ENCODE measurements around the gene CREBRF. TPM values are rescaled to one million over a fixed set of nuclear protein-coding genes. Genes with fewer than 3 reads are reported as not detected.
A peak's percentile ranks its signal among the peaks of the same experiment; 100 is the strongest.

CREBRF gene
- total and polyA plus RNA-seq, 2 donors (not counting 3 experiments of a cell fraction or from before 2014, with no cell fraction given) = 2.7 to 8.8 TPM

- POLR2A ChIA-PET = no interaction called here
- intact Hi-C loops (cut with micrococcal nuclease) = no loop called here
- dilution Hi-C loops (cut with MboI; ENCODE audit: extremely low pct_ligation_motif_present, low sequenced_read_pairs) = no loop called here
- no TSS peak for BruUV-seq (replicated peaks)
- Histone ChIP-seq H3K9me1 (replicated peaks; ENCODE audit: control insufficient read depth, extremely low read depth, insufficient read depth, low read length) (no peaks in the 10 kb centered on the region), H3K4me2 (ENCODE audit: insufficient read depth, low read length) (no peak overlapping the region), H3K27ac (ENCODE audit: insufficient read depth, low read depth, low read length) (no peak overlapping the region), H3K79me2 (ENCODE audit: control insufficient read depth, insufficient read depth, low read length) (peaks cover 55% of the 10 kb centered on the region), H3K4me1 (ENCODE audit: control insufficient read depth, extremely low read depth, insufficient read depth, low read length) (peaks cover 10% of the 10 kb centered on the region), H3K27me3 (ENCODE audit: control insufficient read depth in 2 of 2, insufficient read depth in 2 of 2, low read length in 2 of 2) (no peaks in the 10 kb centered on the region), H4K20me1 (replicated peaks; ENCODE audit: control insufficient read depth, extremely low read depth, insufficient read depth, low read length) (no peaks in the 10 kb centered on the region), H3K4me3 (replicated peaks in 1 of 3; ENCODE audit: insufficient read depth in 1 of 3, low read depth in 1 of 3, low read length in 3 of 3) (no peak overlapping the region), H2AFZ (ENCODE audit: low read depth, low read length) (no peak overlapping the region), H3K9ac (replicated peaks; ENCODE audit: extremely low read depth, insufficient read depth, low read length) (no peak overlapping the region), H3K36me3 (ENCODE audit: control insufficient read depth in 2 of 2, extremely low read depth in 1 of 2, insufficient read depth in 2 of 2, low read length in 2 of 2) (no peaks in the 10 kb centered on the region), H3K9me3 (replicated peaks; ENCODE audit: control insufficient read depth, insufficient read depth, low read length) (no peaks in the 10 kb centered on the region)
- FAIRE-seq (no peak), DNase-seq (ENCODE audit: low read depth, low spot score) (peak; percentile 33)
- CTCF ChIA-PET = interaction anchor here (0.7 to 2.4 kb wide), 4 partner anchors 46 to 134 kb away, joined by 3 to 19 read pairs (median 10); no protein-coding TSS in a partner anchor
- TF ChIP-seq GATA2 (IDR thresholded peaks at IDR 0.05; ENCODE audit: insufficient read depth, insufficient read length, low read depth, low read length) = no peak
- no peak for TF ChIP-seq POLR2A (IDR thresholded peaks at IDR 0.05; ENCODE audit: low read depth, low read length)
- TF ChIP-seq MYC (IDR thresholded peaks at IDR 0.05; ENCODE audit: low read depth, low read length) = no peak
- no peak for TF ChIP-seq EZH2 (IDR thresholded peaks at IDR 0.05; ENCODE audit: borderline replicate concordance, low read depth, low read length, severe bottlenecking)
- TF ChIP-seq JUN (IDR thresholded peaks at IDR 0.05; ENCODE audit: borderline replicate concordance, insufficient read depth, insufficient read length, low read depth) = no peak
- TF ChIP-seq, protein P1, sequence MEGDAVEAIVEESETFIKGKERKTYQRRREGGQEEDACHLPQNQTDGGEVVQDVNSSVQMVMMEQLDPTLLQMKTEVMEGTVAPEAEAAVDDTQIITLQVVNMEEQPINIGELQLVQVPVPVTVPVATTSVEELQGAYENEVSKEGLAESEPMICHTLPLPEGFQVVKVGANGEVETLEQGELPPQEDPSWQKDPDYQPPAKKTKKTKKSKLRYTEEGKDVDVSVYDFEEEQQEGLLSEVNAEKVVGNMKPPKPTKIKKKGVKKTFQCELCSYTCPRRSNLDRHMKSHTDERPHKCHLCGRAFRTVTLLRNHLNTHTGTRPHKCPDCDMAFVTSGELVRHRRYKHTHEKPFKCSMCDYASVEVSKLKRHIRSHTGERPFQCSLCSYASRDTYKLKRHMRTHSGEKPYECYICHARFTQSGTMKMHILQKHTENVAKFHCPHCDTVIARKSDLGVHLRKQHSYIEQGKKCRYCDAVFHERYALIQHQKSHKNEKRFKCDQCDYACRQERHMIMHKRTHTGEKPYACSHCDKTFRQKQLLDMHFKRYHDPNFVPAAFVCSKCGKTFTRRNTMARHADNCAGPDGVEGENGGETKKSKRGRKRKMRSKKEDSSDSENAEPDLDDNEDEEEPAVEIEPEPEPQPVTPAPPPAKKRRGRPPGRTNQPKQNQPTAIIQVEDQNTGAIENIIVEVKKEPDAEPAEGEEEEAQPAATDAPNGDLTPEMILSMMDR (IDR thresholded peaks at IDR 0.05; ENCODE audit: extremely low read depth in 1 of 2, insufficient read depth in 1 of 2, low read depth in 1 of 2, low read length in 2 of 2) = no peak
- TF ChIP-seq POLR2AphosphoS5 (IDR thresholded peaks at IDR 0.05; ENCODE audit: insufficient read depth, low read depth, low read length) = no peak
Measured at GRCh38 chr5:173011566-173011965, 44.6 kb upstream of the CREBRF start.
